C4-2B (cell line): ENCODE results near the gene PHYHIPL.

ENCODE experiments used
- CTCF ChIP-seq: fragments of 450-650 bp; conservative IDR thresholded peaks from 2 replicates; pipeline ENCODE4 v1.5.1; 2017; ENCODE audit warnings: mild to moderate bottlenecking
- ZFX ChIP-seq: fragments of 450-650 bp; IDR thresholded peaks from 2 replicates; pipeline ENCODE4 v1.6.1; 2017

- TF ChIP-seq CTCF (no peak), ZFX (no peak)
Measured at GRCh38 chr10:59283456-59284091, 107.1 kb downstream of the PHYHIPL start.
